ENCODE measurements around the gene NEK7.

DNA sequence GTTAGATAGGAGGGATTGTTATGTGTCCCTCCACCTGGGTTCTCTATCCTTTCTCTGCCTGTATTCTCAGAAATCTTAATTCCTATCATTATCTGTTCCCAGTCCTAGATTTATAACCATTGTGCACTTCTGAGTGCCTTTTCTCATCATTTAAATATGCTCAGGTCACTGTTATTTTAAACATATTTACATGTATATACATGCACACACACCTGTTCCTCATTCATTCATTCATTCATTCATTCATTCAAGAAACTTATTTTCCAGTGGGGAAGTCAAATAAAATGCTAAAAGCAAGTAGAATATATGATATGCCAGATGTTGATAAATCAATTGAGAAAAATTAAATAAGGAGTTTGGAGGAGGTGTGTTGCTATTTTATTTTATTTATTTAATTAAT is 110.3 kb downstream of the NEK7 start:
- no peak for TF ChIP-seq FOXA1 (IDR thresholded peaks at IDR 0.05)
- no peak for TF ChIP-seq BHLHE40 (IDR thresholded peaks at IDR 0.05; ENCODE audit: borderline replicate concordance)
- TF ChIP-seq ELF4 (IDR thresholded peaks at IDR 0.05), result no peak
- no peak for TF ChIP-seq TARDBP (IDR thresholded peaks at IDR 0.05)
- TF ChIP-seq FOXK2 (IDR thresholded peaks at IDR 0.05), result no peak
- TF ChIP-seq FOXM1 (IDR thresholded peaks at IDR 0.05; ENCODE audit: borderline replicate concordance), result no peak
- no peak for TF ChIP-seq SP1 (IDR thresholded peaks at IDR 0.05)
- no peak for TF ChIP-seq HDGF (IDR thresholded peaks at IDR 0.05; ENCODE audit: borderline replicate concordance)
- no peak for TF ChIP-seq LEF1 (IDR thresholded peaks at IDR 0.05; ENCODE audit: borderline replicate concordance)
- TF ChIP-seq, protein P1, sequence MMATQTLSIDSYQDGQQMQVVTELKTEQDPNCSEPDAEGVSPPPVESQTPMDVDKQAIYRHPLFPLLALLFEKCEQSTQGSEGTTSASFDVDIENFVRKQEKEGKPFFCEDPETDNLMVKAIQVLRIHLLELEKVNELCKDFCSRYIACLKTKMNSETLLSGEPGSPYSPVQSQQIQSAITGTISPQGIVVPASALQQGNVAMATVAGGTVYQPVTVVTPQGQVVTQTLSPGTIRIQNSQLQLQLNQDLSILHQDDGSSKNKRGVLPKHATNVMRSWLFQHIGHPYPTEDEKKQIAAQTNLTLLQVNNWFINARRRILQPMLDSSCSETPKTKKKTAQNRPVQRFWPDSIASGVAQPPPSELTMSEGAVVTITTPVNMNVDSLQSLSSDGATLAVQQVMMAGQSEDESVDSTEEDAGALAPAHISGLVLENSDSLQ (IDR thresholded peaks at IDR 0.05), result no peak
